ENCODE results near the gene KDM6A.
"Not testable (repeated sequence)": the region's sequence is repeated elsewhere in the genome, so short reads cannot be mapped to it uniquely, and the experiment has no call there.

KDM6A gene

DNA sequence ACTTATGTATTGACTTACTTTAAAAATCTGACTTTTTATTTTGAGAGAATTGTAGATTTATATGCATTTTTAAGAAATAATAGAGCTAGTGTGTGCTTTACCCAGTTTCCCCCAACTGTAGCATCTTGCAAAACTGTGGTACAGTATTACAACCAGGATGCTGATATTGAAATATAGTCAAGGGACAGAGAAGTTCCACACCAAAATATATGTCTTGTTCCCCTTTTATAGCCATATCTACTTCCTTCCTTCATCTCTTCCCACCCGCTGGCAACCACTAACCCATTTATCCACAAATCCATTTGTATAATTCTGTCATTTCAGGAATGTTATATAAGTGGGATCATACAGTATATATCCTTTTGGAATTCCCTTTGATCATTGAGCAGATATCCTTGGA, 16.8 kb downstream of the KDM6A start:
- TF ChIP-seq, protein P1, sequence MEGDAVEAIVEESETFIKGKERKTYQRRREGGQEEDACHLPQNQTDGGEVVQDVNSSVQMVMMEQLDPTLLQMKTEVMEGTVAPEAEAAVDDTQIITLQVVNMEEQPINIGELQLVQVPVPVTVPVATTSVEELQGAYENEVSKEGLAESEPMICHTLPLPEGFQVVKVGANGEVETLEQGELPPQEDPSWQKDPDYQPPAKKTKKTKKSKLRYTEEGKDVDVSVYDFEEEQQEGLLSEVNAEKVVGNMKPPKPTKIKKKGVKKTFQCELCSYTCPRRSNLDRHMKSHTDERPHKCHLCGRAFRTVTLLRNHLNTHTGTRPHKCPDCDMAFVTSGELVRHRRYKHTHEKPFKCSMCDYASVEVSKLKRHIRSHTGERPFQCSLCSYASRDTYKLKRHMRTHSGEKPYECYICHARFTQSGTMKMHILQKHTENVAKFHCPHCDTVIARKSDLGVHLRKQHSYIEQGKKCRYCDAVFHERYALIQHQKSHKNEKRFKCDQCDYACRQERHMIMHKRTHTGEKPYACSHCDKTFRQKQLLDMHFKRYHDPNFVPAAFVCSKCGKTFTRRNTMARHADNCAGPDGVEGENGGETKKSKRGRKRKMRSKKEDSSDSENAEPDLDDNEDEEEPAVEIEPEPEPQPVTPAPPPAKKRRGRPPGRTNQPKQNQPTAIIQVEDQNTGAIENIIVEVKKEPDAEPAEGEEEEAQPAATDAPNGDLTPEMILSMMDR (IDR thresholded peaks at IDR 0.05; ENCODE audit: insufficient read depth, low read depth, low read length, missing control alignments) = no peak
- H3K4me3 ChIP-seq (ENCODE audit: low read length) = no peak overlapping the region
- no peak for DNase-seq (ENCODE audit: low read depth)

DNA sequence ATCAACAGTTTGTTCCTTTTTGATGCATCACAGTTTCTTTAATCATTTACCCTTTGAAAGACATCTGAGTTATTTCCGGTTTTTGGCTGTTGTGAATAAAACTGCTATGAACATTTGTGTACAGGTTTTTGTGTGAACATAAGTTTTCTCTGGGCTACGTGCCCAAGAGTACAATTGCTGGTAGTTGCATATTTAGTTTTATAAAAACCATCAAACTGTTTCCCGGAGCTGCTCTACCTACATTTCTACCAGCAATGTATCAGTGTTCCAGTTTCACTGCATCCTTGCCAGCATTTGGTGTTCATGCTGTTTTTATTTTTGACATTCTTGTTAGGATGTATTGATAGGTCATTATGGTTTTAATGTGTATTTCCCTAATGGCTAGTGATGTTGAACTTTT, 17.3 kb downstream of the KDM6A start:
- TF ChIP-seq, protein P1 (IDR thresholded peaks at IDR 0.05; ENCODE audit: insufficient read depth, low read depth, low read length, missing control alignments) = no peak
- no peak overlapping the region for H3K4me3 ChIP-seq (ENCODE audit: low read length)
- no peak for DNase-seq (ENCODE audit: low read depth)

DNA sequence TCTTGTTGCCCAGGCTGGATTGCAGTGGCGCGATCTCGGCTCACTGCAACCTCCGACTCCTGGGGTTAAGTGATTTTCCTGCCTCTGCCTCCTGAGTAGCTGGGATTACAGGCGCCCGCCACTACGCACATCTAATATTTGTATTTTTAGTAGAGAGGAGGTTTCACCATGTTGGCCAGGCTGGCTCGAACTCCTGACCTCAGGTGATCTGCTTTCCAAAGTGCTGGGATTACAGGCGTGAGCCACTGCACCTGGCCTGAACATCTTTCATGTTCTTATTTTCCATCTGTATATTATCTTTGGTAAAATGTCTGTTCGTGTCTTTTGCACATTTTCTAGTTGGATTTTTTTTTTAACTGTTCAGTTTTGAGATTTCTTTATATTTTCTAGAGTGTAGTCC, 17.7 kb downstream of the KDM6A start:
- not testable (repeated sequence) for H3K4me3 ChIP-seq (ENCODE audit: low read length); DNase-seq (ENCODE audit: low read depth)

DNA sequence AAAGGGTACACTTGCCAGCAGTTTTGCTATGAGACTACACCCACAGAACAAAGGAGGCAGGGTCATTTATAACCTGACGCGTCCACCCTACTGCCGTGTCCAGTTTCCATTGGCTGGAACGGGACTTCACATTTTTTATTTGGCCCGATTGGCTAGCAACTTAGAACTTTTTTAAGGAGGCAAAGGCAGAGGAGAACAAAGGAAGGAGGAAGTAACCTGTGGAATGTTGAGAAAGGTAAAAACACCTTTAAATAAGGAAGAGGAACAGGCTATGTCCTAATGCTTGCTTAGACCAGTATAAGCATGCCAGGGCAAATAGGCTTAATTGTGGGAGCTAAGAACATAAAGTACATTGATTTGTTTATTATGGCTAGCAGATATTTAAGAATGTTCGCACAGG, 18.7 kb downstream of the KDM6A start:
- H3K4me3 ChIP-seq (ENCODE audit: low read length) = no peak overlapping the region
- peak; percentile 64 for DNase-seq (ENCODE audit: low read depth)
- TF ChIP-seq, protein P1 (IDR thresholded peaks at IDR 0.05; ENCODE audit: insufficient read depth, low read depth, low read length, missing control alignments) = no peak

DNA sequence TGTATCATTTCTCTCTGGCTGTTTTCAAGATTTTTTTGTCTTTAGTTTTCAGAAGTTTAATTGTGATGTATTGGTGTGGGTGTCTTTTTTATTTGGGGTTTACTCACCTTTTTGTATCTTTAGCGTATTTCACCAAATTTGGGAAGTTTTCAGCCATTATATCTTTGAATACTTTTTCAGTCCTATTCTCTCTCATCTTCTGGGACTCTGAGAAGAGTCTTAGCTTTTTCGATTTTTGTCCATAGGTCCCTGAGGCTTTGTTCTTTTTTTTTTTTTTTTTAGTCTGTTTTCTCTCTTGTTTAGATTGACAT, 23.8 kb downstream of the KDM6A start:
- H3K4me3 ChIP-seq (ENCODE audit: low read length) = no peak overlapping the region
- TF ChIP-seq, protein P1 (IDR thresholded peaks at IDR 0.05; ENCODE audit: insufficient read depth, low read depth, low read length, missing control alignments) = no peak
- no peak for DNase-seq (ENCODE audit: low read depth)

DNA sequence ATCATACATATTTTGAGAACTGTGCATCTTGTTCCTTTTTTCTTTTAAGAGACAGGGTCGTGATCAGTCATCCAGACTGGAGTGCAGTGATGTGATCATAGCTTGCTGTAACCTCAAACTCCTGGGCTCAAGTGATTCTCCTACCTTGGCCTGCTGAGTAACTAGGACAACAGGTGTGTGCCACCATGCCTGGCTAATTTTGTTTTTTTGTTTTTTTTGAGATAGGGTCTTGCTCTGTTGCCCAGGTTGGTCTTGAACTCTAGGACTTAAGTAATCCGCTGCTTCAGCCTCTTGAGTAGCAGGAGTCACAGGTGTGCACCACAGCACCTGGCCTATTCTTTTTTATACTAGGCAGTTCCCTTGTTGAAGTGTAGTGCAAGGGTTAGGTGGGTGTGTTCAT, 24.6 kb downstream of the KDM6A start:
- no peak overlapping the region for H3K4me3 ChIP-seq (ENCODE audit: low read length)
- TF ChIP-seq, protein P1 (IDR thresholded peaks at IDR 0.05; ENCODE audit: insufficient read depth, low read depth, low read length, missing control alignments) = no peak

DNA sequence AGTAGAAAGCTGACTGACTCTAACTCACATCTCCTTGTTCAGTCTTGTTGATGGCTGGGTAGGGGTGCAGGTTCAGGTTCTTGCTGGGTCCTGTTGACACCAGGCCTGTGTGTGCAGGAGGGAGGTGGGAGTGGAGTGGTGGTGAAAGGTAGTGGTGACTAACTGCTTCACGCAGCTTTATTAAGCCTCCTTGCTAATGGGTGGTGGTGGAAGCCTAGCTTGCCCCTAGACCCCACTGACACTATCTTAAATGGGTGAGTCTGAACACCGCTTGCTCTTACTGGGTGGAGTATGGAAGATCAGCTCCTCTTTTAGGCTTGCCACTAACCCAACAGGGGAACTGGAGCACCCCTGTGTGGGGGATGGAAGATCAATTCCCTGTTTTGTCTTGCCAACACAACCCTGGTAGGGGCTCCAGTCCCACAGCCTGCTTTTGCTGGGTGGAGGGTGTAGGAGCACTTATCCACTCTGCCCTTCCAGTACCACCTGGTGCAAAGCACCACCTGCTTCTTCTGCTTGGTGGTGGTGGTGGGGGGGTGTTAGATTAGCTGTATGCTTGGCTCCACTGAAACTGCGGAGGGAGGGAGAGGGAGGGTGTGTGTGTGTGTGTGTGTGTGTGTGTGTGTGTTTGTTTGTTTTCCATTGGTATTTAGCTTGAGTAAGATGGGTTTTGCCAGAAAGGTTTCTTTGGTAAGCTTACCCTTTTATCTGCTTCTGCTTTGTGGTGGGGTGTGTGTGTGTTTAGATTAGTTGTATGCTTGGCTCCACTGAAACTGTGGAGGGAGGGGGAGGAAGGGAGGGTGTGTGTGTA, 25.6 kb downstream of the KDM6A start:
- TF ChIP-seq, protein P1 (IDR thresholded peaks at IDR 0.05; ENCODE audit: insufficient read depth, low read depth, low read length, missing control alignments) = no peak
- DNase-seq (ENCODE audit: low read depth) = peak; percentile 76
- no peak overlapping the region for H3K4me3 ChIP-seq (ENCODE audit: low read length)

More for the DNA sequence above, 24.6 kb downstream of the KDM6A start:
- DNase-seq (ENCODE audit: low read depth) = no peak
